SU-DHL-6 (cell line): ENCODE measurements around the gene ATOH8.

Experiments
- H2AFZ ChIP-seq: fragments of 200-600 bp; sonication (generic); 2 replicates; pipeline ENCODE4 v1.6.1; 2014; ENCODE audit warnings: low read depth, mild to moderate bottlenecking, moderate library complexity, mixed read lengths, antibody characterized with exemption, low read length; ENCODE audit not compliant: severe bottlenecking
- H3F3A ChIP-seq: fragments of 200-600 bp; shearing (Covaris generic); 2 replicates; pipeline ENCODE4 v1.6.0; 2016; ENCODE audit warnings: antibody characterized with exemption, mild to moderate bottlenecking; ENCODE audit not compliant: insufficient read depth
- H3K27ac ChIP-seq: fragments of 200-600 bp; sonication (generic); 2 replicates; pipeline ENCODE4 v1.5.1; 2016; ENCODE audit warnings: low read depth, mild to moderate bottlenecking, low read length, moderate library complexity, mixed read lengths
- H3K27me3 ChIP-seq: fragments of 200-600 bp; sonication (generic), shearing (Covaris generic); 2 replicates; pipeline ENCODE4 v1.6.0; 2014; ENCODE audit warnings: mild to moderate bottlenecking, low read length
- H3K36me3 ChIP-seq: fragments of 200-600 bp; sonication (generic); 2 replicates; pipeline ENCODE4 v1.6.1; 2014; ENCODE audit warnings: mild to moderate bottlenecking, low read length, mixed read lengths
- H3K4me2 ChIP-seq: fragments of 300-600, 200-600 bp; shearing (Covaris generic), sonication (generic); 2 replicates; pipeline ENCODE4 v1.6.0; 2014; ENCODE audit warnings: low read length, low read depth, mild to moderate bottlenecking; ENCODE audit not compliant: poor library complexity, severe bottlenecking
- H3K4me3 ChIP-seq: fragments of 200-600 bp; sonication (generic); 2 replicates; pipeline ENCODE4 v1.5.1; 2014; ENCODE audit warnings: antibody characterized with exemption, low read length, mild to moderate bottlenecking, mixed read lengths; ENCODE audit not compliant: insufficient read depth, poor library complexity, severe bottlenecking
- H3K79me2 ChIP-seq: fragments of 200-600 bp; sonication (generic); 2 replicates; pipeline ENCODE4 v1.6.1; 2014; ENCODE audit warnings: mild to moderate bottlenecking, low read length, moderate library complexity; ENCODE audit not compliant: insufficient read depth
- H3K9ac ChIP-seq: fragments of 200-600 bp; sonication (generic); 2 replicates; pipeline ENCODE4 v1.7.0; 2014; ENCODE audit warnings: mild to moderate bottlenecking, low read length
- H3K9me2 ChIP-seq: fragments of 200-600 bp; sonication (generic); replicated peaks from 2 replicates; pipeline ENCODE4 v1.6.1; 2014; ENCODE audit warnings: low read length; ENCODE audit not compliant: insufficient read depth
- H3K9me3 ChIP-seq: fragments of 200-600 bp; sonication (generic); 2 replicates; pipeline ENCODE4 v1.6.1; 2014; ENCODE audit warnings: low read length, mixed read lengths; ENCODE audit not compliant: insufficient read depth
- H4K20me1 ChIP-seq: fragments of 200-600 bp; sonication (generic); 2 replicates; pipeline ENCODE4 v1.6.1; 2014; ENCODE audit warnings: low read depth, mild to moderate bottlenecking, antibody characterized with exemption, low read length, moderate library complexity, mixed read lengths
- CTCF ChIP-seq: fragments of 200-600 bp; sonication (generic); IDR thresholded peaks from one replicate; pipeline ENCODE4 v1.5.1; 2017; ENCODE audit warnings: antibody characterized with exemption, mild to moderate bottlenecking, low read length, moderate library complexity; ENCODE audit not compliant: insufficient read depth, poor library complexity, severe bottlenecking
- EZH2phosphoT487 ChIP-seq: fragments of 200-600 bp; sonication (generic), shearing (Covaris generic); conservative IDR thresholded peaks from 2 replicates; pipeline ENCODE4 v1.6.1; 2018; ENCODE audit warnings: mild to moderate bottlenecking, antibody characterized with exemption, low read length, moderate library complexity, mixed read lengths

Gene ATOH8

GRCh38 chr2:85765081-85765731, 11.4 kb downstream of the ATOH8 start:
- H3K9me3 ChIP-seq = no peaks in the 10 kb centered on the region
- no peak overlapping the region for H3K9ac ChIP-seq
- H4K20me1 ChIP-seq = no peaks in the 10 kb centered on the region
- H3K4me2 ChIP-seq = no peak overlapping the region
- H3F3A ChIP-seq = no peaks in the 10 kb centered on the region
- H3K79me2 ChIP-seq = no peaks in the 10 kb centered on the region
- no peaks in the 10 kb centered on the region for H3K27me3 ChIP-seq
- H3K36me3 ChIP-seq = no peaks in the 10 kb centered on the region
- H3K27ac ChIP-seq = no peak overlapping the region
- TF ChIP-seq EZH2phosphoT487 (no peak), CTCF (no peak)
- no peaks in the 10 kb centered on the region for H3K9me2 ChIP-seq
- no peak overlapping the region for H2AFZ ChIP-seq
- H3K4me3 ChIP-seq = no peak overlapping the region

GRCh38 chr2:85766229-85766628, 12.4 kb downstream of the ATOH8 start:
- Histone ChIP-seq H3K9me3 (no peaks in the 10 kb centered on the region), H3F3A (no peaks in the 10 kb centered on the region), H3K27ac (no peak overlapping the region), H3K36me3 (no peaks in the 10 kb centered on the region), H3K9me2 (no peaks in the 10 kb centered on the region), H2AFZ (no peak overlapping the region), H3K79me2 (no peaks in the 10 kb centered on the region), H4K20me1 (no peaks in the 10 kb centered on the region), H3K4me2 (no peak overlapping the region), H3K27me3 (no peaks in the 10 kb centered on the region), H3K9ac (no peak overlapping the region), H3K4me3 (no peak overlapping the region)
- TF ChIP-seq EZH2phosphoT487 = no peak
- no peak for TF ChIP-seq CTCF

GRCh38 chr2:85767803-85768665, 14.2 kb downstream of the ATOH8 start:
- no peak for TF ChIP-seq EZH2phosphoT487
- TF ChIP-seq CTCF = no peak
- no peak overlapping the region for H3K27ac ChIP-seq

More at GRCh38 chr2:85767803-85768665, 14.2 kb downstream of the ATOH8 start:
- H3K4me2 ChIP-seq = no peak overlapping the region
- no peaks in the 10 kb centered on the region for H3K79me2 ChIP-seq
- H2AFZ ChIP-seq = no peak overlapping the region
- H3F3A ChIP-seq = no peaks in the 10 kb centered on the region
- no peak overlapping the region for H3K9ac ChIP-seq
- no peaks in the 10 kb centered on the region for H3K36me3 ChIP-seq
- H3K27me3 ChIP-seq = no peaks in the 10 kb centered on the region
- no peaks in the 10 kb centered on the region for H4K20me1 ChIP-seq
- no peak overlapping the region for H3K4me3 ChIP-seq
- no peaks in the 10 kb centered on the region for H3K9me2 ChIP-seq
- H3K9me3 ChIP-seq = no peaks in the 10 kb centered on the region
